ENCODE data around the gene ZFYVE28.

DNA sequence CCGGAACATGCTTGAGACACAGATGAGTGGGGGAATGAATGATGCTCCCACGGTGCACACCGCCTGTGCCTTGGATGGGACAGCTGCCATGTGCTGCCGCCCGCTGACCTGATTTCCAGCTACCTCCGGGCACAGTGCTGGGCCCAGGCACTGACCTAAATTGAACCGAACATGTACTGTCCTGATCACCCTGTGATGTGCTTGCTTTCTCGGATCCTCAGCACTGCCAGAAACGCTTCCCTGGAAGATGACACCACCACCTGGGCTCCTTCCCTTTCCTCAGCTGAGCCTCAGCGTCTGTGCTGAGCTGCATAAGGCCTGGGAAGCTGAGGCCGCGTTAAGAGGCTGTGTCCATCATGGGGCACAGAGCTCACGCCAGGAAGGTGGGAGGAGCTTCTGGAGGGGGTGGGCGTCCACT is 117.2 kb downstream of the ZFYVE28 start:
- TF ChIP-seq GATA2 (IDR thresholded peaks at IDR 0.05; ENCODE audit: low read depth, low read length): no peak
- no peak for TF ChIP-seq GATA3 (IDR thresholded peaks at IDR 0.05; ENCODE audit: low read depth, low read length)

Measured in SH-SY5Y (cell line).